ENCODE results near the gene DNER. TPM values are rescaled to one million over a fixed set of nuclear protein-coding genes. Genes with fewer than 3 reads are reported as not detected.
"Not testable (repeated sequence)": the region's sequence is repeated elsewhere in the genome, so short reads cannot be mapped to it uniquely, and the experiment has no call there.

DNER gene
- total RNA-seq, 2 donors from 2014 or later = 0.27 to 1.7 TPM

- no peak overlapping the region for H3K27ac ChIP-seq
- no peak overlapping the region for H3K9ac ChIP-seq (ENCODE audit: low read depth in 2 of 2, low read length in 2 of 2)
- TF ChIP-seq CTCF (IDR thresholded peaks at IDR 0.05) = no peak
- H3K9me3 ChIP-seq = no peaks in the 10 kb centered on the region
- H3K4me3 ChIP-seq = no peak overlapping the region
- intact Hi-C loops (cut with DNase I) = no loop called here
- no peaks in the 10 kb centered on the region for H3K36me3 ChIP-seq
- no peaks in the 10 kb centered on the region for H3K27me3 ChIP-seq
- DNase-seq = no peak
- no peaks in the 10 kb centered on the region for H3K4me1 ChIP-seq
Observed at GRCh38 chr2:229387866-229388265, 326.5 kb downstream of the DNER start.

GRCh38 chr2:229380101-229380625 lies 334.2 kb downstream of the DNER start:
- intact Hi-C loops (cut with DNase I) = no loop called here
- H3K4me3 ChIP-seq = no peak overlapping the region
- H3K27me3 ChIP-seq = no peaks in the 10 kb centered on the region
- H3K27ac ChIP-seq = no peak overlapping the region
- H3K4me1 ChIP-seq = no peaks in the 10 kb centered on the region
- no peaks in the 10 kb centered on the region for H3K36me3 ChIP-seq
- TF ChIP-seq CTCF (IDR thresholded peaks at IDR 0.05) = no peak
- H3K9me3 ChIP-seq = no peaks in the 10 kb centered on the region
- no peak overlapping the region for H3K9ac ChIP-seq (ENCODE audit: low read depth in 2 of 2, low read length in 2 of 2)
- no peak for DNase-seq

GRCh38 chr2:229378386-229378785 lies 336.0 kb downstream of the DNER start:
- intact Hi-C loops (cut with DNase I) = no loop called here
- no peaks in the 10 kb centered on the region for H3K9me3 ChIP-seq
- no peaks in the 10 kb centered on the region for H3K27me3 ChIP-seq
- H3K36me3 ChIP-seq = no peaks in the 10 kb centered on the region
- H3K9ac ChIP-seq (ENCODE audit: low read depth in 2 of 2, low read length in 2 of 2) = no peak overlapping the region
- no peak overlapping the region for H3K4me3 ChIP-seq
- no peak for TF ChIP-seq CTCF (IDR thresholded peaks at IDR 0.05)
- H3K27ac ChIP-seq = no peak overlapping the region
- DNase-seq = no peak
- H3K4me1 ChIP-seq = no peaks in the 10 kb centered on the region

- Histone ChIP-seq H3K4me3 (no peak overlapping the region), H3K36me3 (no peaks in the 10 kb centered on the region), H3K27ac (no peak overlapping the region), H3K9me3 (no peaks in the 10 kb centered on the region), H3K27me3 (no peaks in the 10 kb centered on the region), H3K4me1 (no peaks in the 10 kb centered on the region), H3K9ac (ENCODE audit: low read depth in 2 of 2, low read length in 2 of 2) (no peak overlapping the region)
- no peak for TF ChIP-seq CTCF (IDR thresholded peaks at IDR 0.05)
- intact Hi-C loops (cut with DNase I) = no loop called here
- no peak for DNase-seq
Observed at GRCh38 chr2:229376866-229377265, 337.5 kb downstream of the DNER start.

GRCh38 chr2:229375251-229375650 lies 339.1 kb downstream of the DNER start:
- DNase-seq = no peak
- Histone ChIP-seq H3K36me3 (no peaks in the 10 kb centered on the region), H3K27ac (no peak overlapping the region), H3K27me3 (no peaks in the 10 kb centered on the region), H3K4me1 (no peaks in the 10 kb centered on the region), H3K9me3 (no peaks in the 10 kb centered on the region), H3K4me3 (no peak overlapping the region), H3K9ac (ENCODE audit: low read depth in 2 of 2, low read length in 2 of 2) (no peak overlapping the region)
- TF ChIP-seq CTCF (IDR thresholded peaks at IDR 0.05) = no peak
- intact Hi-C loops (cut with DNase I) = no loop called here

GRCh38 chr2:229373311-229373710 lies 341.0 kb downstream of the DNER start:
- intact Hi-C loops (cut with DNase I); H3K9me3 ChIP-seq; H3K27ac ChIP-seq: not testable (repeated sequence)

More at GRCh38 chr2:229373311-229373710, 341.0 kb downstream of the DNER start:
- not testable (repeated sequence) for H3K27me3 ChIP-seq; H3K9ac ChIP-seq (ENCODE audit: low read depth in 2 of 2, low read length in 2 of 2); DNase-seq; H3K4me3 ChIP-seq; H3K4me1 ChIP-seq; H3K36me3 ChIP-seq

Measured in colonic mucosa (tissue), 4 donors.